B cell (primary cell): Measurements from ENCODE around the gene LSM7. TPM values are rescaled to one million over a fixed set of nuclear protein-coding genes. Genes with fewer than 3 reads are reported as not detected.

ENCODE experiments used
- ATAC-seq: fragments of 200-7000 bp; cut with Tn5 transposase; one replicate; pipeline ENCODE4 v1.10.0; 2021; ENCODE audit warnings: low read depth, mild to moderate bottlenecking, moderate number of reproducible peaks, moderate library complexity
- CTCF ChIA-PET: fragments of 350-600 bp; sonication (Branson Sonifier 250); formaldehyde crosslinking; loops from one replicate; lab custom pipeline; 2021; ENCODE audit warnings: antibody characterized with exemption, inconsistent platforms; lab: Charles Lee
- POLR2A ChIA-PET: fragments of 350-600 bp; sonication (Branson Sonifier 250); formaldehyde crosslinking; loops from one replicate; lab custom pipeline; 2021; ENCODE audit warnings: antibody characterized with exemption; lab: Charles Lee
- DNase-seq: peaks from one replicate; pipeline ENCODE4 v3.0.0; 2013
- H2AFZ ChIP-seq: 2 replicates; pipeline ENCODE4 v1.6.1; 2012; ENCODE audit warnings: mild to moderate bottlenecking, low read depth, low read length; ENCODE audit not compliant: insufficient read depth, poor library complexity, severe bottlenecking
- H3K27ac ChIP-seq, 2 donors: 1 replicate in 1 of 2; 2 replicates in 1 of 2; pipeline ENCODE4 v1.5.1; 2012 to 2013; ENCODE audit warnings: low read length in 2 of 2, mild to moderate bottlenecking in 2 of 2, moderate library complexity in 1 of 2
- H3K27me3 ChIP-seq, 4 experiments: fragments of 200-600 bp in 1 of 4; sonication (generic) in 1 of 4; replicated peaks in 1 of 4; 1 replicate in 2 of 4; 2 replicates in 2 of 4; pipeline versions ENCODE4 v1.6.1 to v1.7.0; 2013 to 2016; ENCODE audit warnings: low read length in 3 of 4, mild to moderate bottlenecking in 2 of 4, mixed read lengths in 1 of 4, moderate library complexity in 1 of 4; ENCODE audit not compliant: insufficient read depth in 4 of 4, control insufficient read depth in 3 of 4; ENCODE audit errors: control extremely low read depth in 1 of 4
- H3K36me3 ChIP-seq, 2 experiments: replicated peaks in 1 of 2; 1 replicate in 1 of 2; 2 replicates in 1 of 2; pipeline versions ENCODE4 v1.6.1 to v1.7.1; 2013; ENCODE audit warnings: low read length in 1 of 2; ENCODE audit not compliant: insufficient read depth in 2 of 2, control insufficient read depth in 1 of 2; ENCODE audit errors: control extremely low read depth in 1 of 2, extremely low read depth in 1 of 2
- H3K4me1 ChIP-seq, 2 donors: fragments of 200-600 bp in 1 of 2; sonication (generic) in 1 of 2; 1 replicate in 1 of 2; 2 replicates in 1 of 2; pipeline versions ENCODE4 v1.5.1 to v1.6.1; 2013 to 2017; ENCODE audit warnings: low read length in 2 of 2; ENCODE audit not compliant: control insufficient read depth in 2 of 2, insufficient read depth in 2 of 2
- H3K4me2 ChIP-seq: replicated peaks from 2 replicates; pipeline ENCODE3; 2012; ENCODE audit warnings: mild to moderate bottlenecking, low read depth, low read length; ENCODE audit not compliant: poor library complexity, severe bottlenecking
- H3K4me3 ChIP-seq, 5 experiments: fragments of 200-600 bp in 1 of 5; sonication (generic) in 1 of 5; 1 replicate in 3 of 5; 2 replicates in 2 of 5; pipeline versions ENCODE4 v1.5.1 to v1.7.0; 2011 to 2016; ENCODE audit warnings: low read length in 4 of 5, mild to moderate bottlenecking in 4 of 5, low read depth in 2 of 5, control low read depth in 1 of 5, moderate library complexity in 1 of 5; ENCODE audit not compliant: insufficient read depth in 1 of 5; ENCODE audit errors: control extremely low read depth in 1 of 5, extremely low read depth in 1 of 5
- H3K79me2 ChIP-seq: fragments of 200-600 bp; sonication (generic); one replicate; pipeline ENCODE4 v1.6.0; 2016; ENCODE audit warnings: low read length; ENCODE audit not compliant: control insufficient read depth, insufficient read depth
- H3K9ac ChIP-seq: fragments of 200-600 bp; sonication (generic); 2 replicates; pipeline ENCODE4 v1.6.1; 2017; ENCODE audit warnings: mild to moderate bottlenecking, low read length, moderate library complexity
- H3K9me3 ChIP-seq, 3 donors: one replicate each; pipeline versions ENCODE4 v1.6.1 to v1.7.1; 2013; ENCODE audit warnings: low read length in 2 of 3; ENCODE audit not compliant: control insufficient read depth in 2 of 3, insufficient read depth in 1 of 3; ENCODE audit errors: control extremely low read depth in 1 of 3
- H4K20me1 ChIP-seq: 2 replicates; pipeline ENCODE4 v1.6.0; 2012; ENCODE audit warnings: mild to moderate bottlenecking, low read length; ENCODE audit not compliant: insufficient read depth, control insufficient read depth, poor library complexity, severe bottlenecking
- H3K27ac Mint-ChIP-seq: one replicate; pipeline ENCODE4 v1.8.0; 2021; ENCODE audit warnings: mixed read lengths
- H3K27me3 Mint-ChIP-seq: one replicate; pipeline ENCODE4 v1.8.0; 2021; ENCODE audit warnings: mixed read lengths
- H3K4me1 Mint-ChIP-seq: one replicate; pipeline ENCODE4 v1.8.0; 2021; ENCODE audit warnings: mixed read lengths
- H3K4me3 Mint-ChIP-seq: one replicate; pipeline ENCODE4 v1.8.0; 2021; ENCODE audit warnings: mixed read lengths
- H3K9me3 Mint-ChIP-seq: one replicate; pipeline ENCODE4 v1.8.0; 2022; ENCODE audit warnings: mixed read lengths; ENCODE audit not compliant: insufficient read depth
- CTCF ChIP-seq: fragments of 200-600 bp; IDR thresholded peaks from one replicate; pipeline ENCODE4 v1.8.0; 2022; ENCODE audit warnings: antibody characterized with exemption, mild to moderate bottlenecking
- EZH2 ChIP-seq: IDR thresholded peaks from 2 replicates; pipeline ENCODE4 v1.6.1; 2012; ENCODE audit warnings: borderline replicate concordance, low read depth, mild to moderate bottlenecking, moderate library complexity, low read length; ENCODE audit not compliant: insufficient read depth, poor library complexity, severe bottlenecking
- WGBS: methylation state at CpG from one replicate; pipeline ENCODE4 v1.1.5; 2013; ENCODE audit warnings: missing lambda C conversion rate; ENCODE audit not compliant: insufficient coverage; 5-methylcytosine and 5-hydroxymethylcytosine counted together
- intact Hi-C: fragments of 100-400 bp; cut with micrococcal nuclease; formaldehyde crosslinking; loops from one replicate; pipeline ENCODE4 v1.10.0; 2022
- polyA plus RNA-seq: library from polyadenylated mRNA; depleted of rRNA; stranded (reverse); fragments of >200 nt; gene quantifications from 2 replicates; pipeline ENCODE4 v1.2.3, GENCODE V29; 2012
- total RNA-seq, 2 donors: library from RNA; stranded (reverse); fragments of 120-200 nt in 1 of 2; gene quantifications; 1 replicate in 1 of 2; 2 replicates in 1 of 2; pipeline versions ENCODE4 v1.2.3 to v1.2.4, GENCODE V29; 2013 to 2022

Gene LSM7
- total and polyA plus RNA-seq, 2 donors (not counting 1 experiment from before 2014, with no cell fraction given) = 201 to 820 TPM

- no peak overlapping the region for H3K4me2 ChIP-seq
- intact Hi-C loops = no loop called here
- H3K79me2 ChIP-seq = peaks cover 19% of the 10 kb centered on the region
- ATAC-seq (no peak), DNase-seq (no peak)
- Mint-ChIP-seq H3K27me3 (no peaks in the 10 kb centered on the region), H3K4me1 (peaks cover 5% of the 10 kb centered on the region), H3K4me3 (no peak overlapping the region), H3K9me3 (no peaks in the 10 kb centered on the region), H3K27ac (peak overlapping the region; percentile 3)
- H3K4me1 ChIP-seq = no peaks in the 10 kb centered on the region
- ChIA-PET CTCF (no interaction called here), POLR2A (no interaction called here)
- WGBS = 66% methylated on average over 17 of the region's 24 CpGs
- no peaks in the 10 kb centered on the region for H3K9me3 ChIP-seq
- no peak overlapping the region for H3K27ac ChIP-seq
- no peak overlapping the region for H3K4me3 ChIP-seq
- H3K27me3 ChIP-seq = no peaks in the 10 kb centered on the region
- peaks cover 0 to 64% of the 10 kb centered on the region in 2 experiments for H3K36me3 ChIP-seq
- TF ChIP-seq EZH2 = no peak
- TF ChIP-seq CTCF = no peak
- H3K9ac ChIP-seq = no peak overlapping the region
- no peak overlapping the region for H2AFZ ChIP-seq
- H4K20me1 ChIP-seq = peaks cover 44% of the 10 kb centered on the region
These were observed 12.9 kb upstream of the LSM7 start for GRCh38 chr19:2341244-2341751.

GRCh38 chr19:2340496-2341243 lies 12.3 kb upstream of the LSM7 start:
- Histone ChIP-seq H3K27me3 (no peaks in the 10 kb centered on the region), H3K4me3 (no peak overlapping the region), H3K4me1 (no peaks in the 10 kb centered on the region), H3K27ac (no peak overlapping the region), H3K9me3 (peaks cover 0 to under 1% (median 0%) of the 10 kb centered on the region in 3 donors), H3K36me3 (peaks cover 0 to 62% of the 10 kb centered on the region in 2 experiments), H3K79me2 (peaks cover 25% of the 10 kb centered on the region), H3K4me2 (no peak overlapping the region), H4K20me1 (peaks cover 50% of the 10 kb centered on the region), H2AFZ (no peak overlapping the region), H3K9ac (no peak overlapping the region)
- ATAC-seq (no peak), DNase-seq (no peak)
- 96% methylated on average over 37 of the region's 38 CpGs for WGBS
- CTCF ChIA-PET = no interaction called here
- peaks cover 1% of the 10 kb centered on the region for H3K9me3 Mint-ChIP-seq
- no peaks in the 10 kb centered on the region for H3K27me3 Mint-ChIP-seq
- no peak overlapping the region for H3K27ac Mint-ChIP-seq
- no peak overlapping the region for H3K4me3 Mint-ChIP-seq
- H3K4me1 Mint-ChIP-seq = peaks cover 11% of the 10 kb centered on the region
- intact Hi-C loops = no loop called here
- POLR2A ChIA-PET = no interaction called here
- TF ChIP-seq CTCF (no peak), EZH2 (no peak)
